ENCODE measurements around the gene N4BP2L1. TPM values are rescaled to one million over a fixed set of nuclear protein-coding genes. Genes with fewer than 3 reads are reported as not detected.

N4BP2L1 gene
- total RNA-seq, 1 donor from 2014 or later: 30.2 TPM

GRCh38 chr13:32446220-32446619, 18.3 kb upstream of the N4BP2L1 start:
- ATAC-seq: no peak
- H3K4me1 ChIP-seq: peaks cover 10% of the 10 kb centered on the region
- no peak for TF ChIP-seq CTCF (IDR thresholded peaks at IDR 0.05)
- H3K4me3 ChIP-seq: no peak overlapping the region
- no peaks in the 10 kb centered on the region for H3K9me3 ChIP-seq
- no peak for DNase-seq
- H3K36me3 ChIP-seq: no peaks in the 10 kb centered on the region
- H3K27ac ChIP-seq: no peak overlapping the region
- intact Hi-C loops (cut with DNase I): no loop called here
- H3K27me3 ChIP-seq (ENCODE audit: low read depth): no peaks in the 10 kb centered on the region

GRCh38 chr13:32445461-32445860, 17.5 kb upstream of the N4BP2L1 start:
- H3K27me3 ChIP-seq (ENCODE audit: low read depth): no peaks in the 10 kb centered on the region
- intact Hi-C loops (cut with DNase I): no loop called here
- H3K9me3 ChIP-seq: no peaks in the 10 kb centered on the region
- ATAC-seq (no peak), DNase-seq (no peak)
- H3K36me3 ChIP-seq: no peaks in the 10 kb centered on the region
- no peak for TF ChIP-seq CTCF (IDR thresholded peaks at IDR 0.05)
- no peak overlapping the region for H3K4me3 ChIP-seq
- no peak overlapping the region for H3K27ac ChIP-seq
- H3K4me1 ChIP-seq: peaks cover 10% of the 10 kb centered on the region

- no peaks in the 10 kb centered on the region for H3K27me3 ChIP-seq (ENCODE audit: low read depth)
- intact Hi-C loops (cut with DNase I): no loop called here
- H3K27ac ChIP-seq: no peak overlapping the region
- H3K36me3 ChIP-seq: peaks cover 2% of the 10 kb centered on the region
- DNase-seq (no peak), ATAC-seq (peak; percentile 50 to 65)
- peak; percentile 39 for TF ChIP-seq CTCF (IDR thresholded peaks at IDR 0.05)
- peaks cover 10% of the 10 kb centered on the region for H3K4me1 ChIP-seq
- no peak overlapping the region for H3K4me3 ChIP-seq
- no peaks in the 10 kb centered on the region for H3K9me3 ChIP-seq
Observed at GRCh38 chr13:32443111-32443510, 15.2 kb upstream of the N4BP2L1 start.

- no peak for ATAC-seq
Observed at GRCh38 chr13:32438871-32439270, 10.9 kb upstream of the N4BP2L1 start.

GRCh38 chr13:32432856-32433255, 4.9 kb upstream of the N4BP2L1 start:
- H3K4me3 ChIP-seq: no peak overlapping the region
- no peaks in the 10 kb centered on the region for H3K27me3 ChIP-seq (ENCODE audit: low read depth)
- intact Hi-C loops (cut with DNase I): no loop called here
- DNase-seq (no peak), ATAC-seq (no peak)
- TF ChIP-seq CTCF (IDR thresholded peaks at IDR 0.05): no peak
- no peaks in the 10 kb centered on the region for H3K9me3 ChIP-seq
- H3K27ac ChIP-seq: no peak overlapping the region
- peaks cover 11% of the 10 kb centered on the region for H3K36me3 ChIP-seq
- peaks cover 13% of the 10 kb centered on the region for H3K4me1 ChIP-seq

More at GRCh38 chr13:32438871-32439270, 10.9 kb upstream of the N4BP2L1 start:
- H3K4me1 ChIP-seq: no peaks in the 10 kb centered on the region
- H3K36me3 ChIP-seq: peaks cover 16% of the 10 kb centered on the region
- no peak for TF ChIP-seq CTCF (IDR thresholded peaks at IDR 0.05)
- intact Hi-C loops (cut with DNase I): no loop called here
- H3K27me3 ChIP-seq (ENCODE audit: low read depth): no peaks in the 10 kb centered on the region
- no peaks in the 10 kb centered on the region for H3K9me3 ChIP-seq
- no peak overlapping the region for H3K4me3 ChIP-seq
- no peak for DNase-seq
- no peak overlapping the region for H3K27ac ChIP-seq

DNA sequence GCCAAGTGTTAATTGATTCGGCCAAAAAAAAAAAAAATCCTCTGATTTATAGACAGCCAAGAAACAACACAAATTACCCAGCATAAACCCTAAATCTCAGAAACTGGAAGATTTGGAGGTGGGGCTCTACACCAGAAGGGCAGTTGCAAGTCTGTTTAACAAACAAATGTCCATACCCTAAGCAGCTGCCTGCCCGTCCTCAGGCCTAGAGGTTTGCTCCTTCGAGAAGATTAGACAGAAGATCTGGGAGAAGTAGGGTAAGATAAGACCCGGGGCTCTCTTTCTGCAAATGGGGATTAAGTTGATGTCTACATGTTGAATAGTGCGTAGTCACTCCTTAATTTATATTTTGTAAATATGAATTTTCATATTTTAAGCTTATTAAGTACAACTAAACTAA, 3.4 kb upstream of the N4BP2L1 start:
- Histone ChIP-seq H3K27me3 (ENCODE audit: low read depth) (no peaks in the 10 kb centered on the region), H3K36me3 (peaks cover 4% of the 10 kb centered on the region), H3K9me3 (no peaks in the 10 kb centered on the region), H3K4me3 (no peak overlapping the region), H3K27ac (no peak overlapping the region), H3K4me1 (peaks cover 13% of the 10 kb centered on the region)
- no peak for TF ChIP-seq CTCF (IDR thresholded peaks at IDR 0.05)
- intact Hi-C loops (cut with DNase I): no loop called here
- DNase-seq: no peak
- ATAC-seq: no peak
